LoVo (cell line): ENCODE measurements around the gene ARHGAP15.

ENCODE experiments used
- DNase-seq: peaks from one replicate; pipeline ENCODE4 v3.0.0-alpha.2; 2016; ENCODE audit warnings: low spot score

ARHGAP15 gene

DNA sequence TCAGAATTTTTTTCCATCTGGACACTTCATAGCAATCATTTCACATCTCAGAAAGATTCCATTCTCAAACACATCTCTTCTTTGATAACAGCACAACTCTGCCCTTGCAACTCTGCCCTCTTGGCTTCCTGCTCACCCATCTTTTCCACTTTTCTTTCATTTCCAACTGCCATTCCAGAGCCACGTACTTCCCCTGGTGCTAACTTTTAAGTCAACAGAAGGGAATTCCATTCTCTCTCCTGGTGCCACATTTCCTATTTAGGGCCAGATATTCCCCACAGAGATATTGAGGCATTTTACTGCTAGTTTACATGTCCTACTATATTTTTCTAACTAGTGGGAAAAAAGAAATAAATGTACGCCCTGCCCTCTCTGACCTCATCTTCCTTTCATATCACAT lies 590.2 kb downstream of the ARHGAP15 start:
- DNase-seq: no peak

DNA sequence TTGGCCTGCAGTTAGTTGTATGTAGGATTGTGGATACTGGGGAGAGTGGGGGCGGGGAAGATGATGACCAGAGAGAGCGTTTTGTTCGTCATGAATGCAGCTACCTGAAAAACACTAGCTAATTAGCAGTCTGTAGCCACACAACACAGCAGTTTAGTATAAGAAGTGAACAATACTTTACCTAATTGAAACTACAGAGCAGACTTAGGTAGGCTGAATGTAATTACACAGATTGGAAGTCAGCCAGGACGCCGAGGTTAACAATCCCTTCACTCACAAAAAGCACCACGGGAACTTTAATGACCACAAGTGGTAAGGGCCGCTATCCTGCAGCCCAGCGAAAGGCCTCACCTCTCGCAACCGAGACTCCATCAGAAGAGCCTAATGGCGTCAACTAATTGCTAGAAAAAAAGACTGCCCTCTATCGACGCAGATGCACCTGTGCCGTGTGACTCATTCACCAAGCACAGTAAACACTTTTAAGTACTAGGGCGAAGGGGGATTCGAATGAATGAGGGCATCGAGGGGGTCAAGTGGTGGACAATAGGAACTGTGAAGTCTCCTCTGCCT lies 591.0 kb downstream of the ARHGAP15 start:
- DNase-seq: no peak

DNA sequence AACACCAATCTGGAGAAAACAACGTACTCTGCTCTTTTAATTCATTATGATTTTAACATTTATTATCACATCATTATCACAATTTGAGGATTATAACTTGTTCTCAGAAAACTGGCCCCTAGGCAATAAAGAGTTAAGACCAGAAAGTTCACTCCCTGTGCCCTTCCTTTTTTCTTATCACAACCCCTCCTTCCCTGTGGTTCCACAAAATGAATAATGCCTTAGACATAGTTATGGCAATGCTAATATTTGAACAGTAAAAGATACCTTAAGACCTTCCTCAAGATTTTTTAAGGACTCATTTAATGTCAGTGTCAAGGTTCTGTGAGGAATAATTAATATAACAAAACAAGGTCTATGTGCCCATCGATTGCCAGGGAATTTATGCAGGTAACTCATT lies 596.2 kb downstream of the ARHGAP15 start:
- DNase-seq: no peak

DNA sequence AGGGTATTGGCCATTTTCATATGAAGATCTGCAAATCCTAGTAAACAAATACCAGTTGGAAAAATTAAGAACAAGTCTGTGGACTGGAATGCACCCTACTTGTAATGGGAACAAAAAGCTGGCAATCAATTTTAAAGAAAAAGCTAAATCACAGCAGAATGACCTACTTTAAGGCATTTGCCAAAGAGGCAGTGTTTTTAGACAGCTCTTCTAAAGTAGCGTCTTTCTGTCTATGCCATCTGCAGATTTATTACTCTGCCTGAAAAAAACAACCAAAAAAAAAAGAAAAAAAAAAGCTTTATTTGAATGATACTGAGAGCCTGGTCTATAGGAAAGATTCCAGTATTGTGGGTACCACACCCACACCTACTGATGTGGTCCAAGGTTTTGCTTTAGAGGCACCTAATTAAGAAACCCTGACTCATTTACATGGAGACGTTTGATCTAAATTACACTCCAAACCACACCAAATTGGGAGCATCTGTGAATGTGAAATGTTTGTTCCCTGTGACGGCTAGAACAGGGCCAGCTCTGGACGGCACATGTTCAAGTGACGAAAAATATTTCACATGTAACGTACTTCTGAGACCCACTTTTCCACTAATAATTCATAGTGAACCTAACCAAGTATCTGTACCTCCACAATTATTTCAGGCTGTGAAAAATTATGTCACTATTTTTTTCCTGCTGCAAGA lies 597.1 kb downstream of the ARHGAP15 start:
- no peak for DNase-seq

DNA sequence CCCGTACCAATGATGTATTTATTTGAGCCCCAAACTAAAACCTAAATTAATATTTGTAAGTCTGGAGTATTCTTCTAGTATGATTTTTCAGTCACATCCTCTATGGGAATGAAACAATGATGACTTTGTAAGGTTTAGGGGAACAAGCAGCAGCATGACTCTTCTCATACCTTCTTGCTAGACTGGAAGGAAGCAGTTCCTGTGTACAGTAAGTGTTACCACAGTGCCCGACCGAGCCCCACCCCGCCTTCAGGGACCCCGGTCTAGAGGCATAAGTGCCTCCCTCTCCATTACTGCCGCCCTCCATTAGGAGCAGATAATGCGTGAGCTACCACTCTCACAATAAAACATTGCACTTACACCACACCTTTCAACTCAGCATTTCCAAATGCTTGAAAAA lies 599.3 kb downstream of the ARHGAP15 start:
- no peak for DNase-seq

DNA sequence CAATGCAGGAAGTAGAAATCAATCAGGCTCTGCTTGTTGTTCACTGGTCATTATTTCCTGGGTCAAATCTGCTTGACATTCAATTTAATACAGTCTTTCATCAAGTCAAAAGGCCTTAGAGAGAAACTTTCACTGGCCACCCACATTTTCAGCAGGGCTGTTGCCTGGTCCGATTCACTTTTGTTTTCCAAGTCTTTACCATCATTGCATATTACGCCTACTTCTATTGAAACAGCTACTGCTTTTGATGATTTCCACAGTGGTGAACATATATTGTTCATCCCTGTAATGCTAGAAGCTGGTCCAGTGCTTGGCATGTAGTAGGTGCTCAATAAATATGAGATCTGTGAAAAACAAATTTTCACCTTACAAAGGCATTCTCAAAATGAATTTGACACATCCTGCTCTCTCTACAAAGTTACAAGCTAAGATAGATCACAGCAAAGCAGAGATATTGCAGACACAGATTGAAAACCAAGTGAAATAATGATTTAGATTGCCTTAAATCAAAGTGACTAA lies 600.1 kb downstream of the ARHGAP15 start:
- DNase-seq: no peak

DNA sequence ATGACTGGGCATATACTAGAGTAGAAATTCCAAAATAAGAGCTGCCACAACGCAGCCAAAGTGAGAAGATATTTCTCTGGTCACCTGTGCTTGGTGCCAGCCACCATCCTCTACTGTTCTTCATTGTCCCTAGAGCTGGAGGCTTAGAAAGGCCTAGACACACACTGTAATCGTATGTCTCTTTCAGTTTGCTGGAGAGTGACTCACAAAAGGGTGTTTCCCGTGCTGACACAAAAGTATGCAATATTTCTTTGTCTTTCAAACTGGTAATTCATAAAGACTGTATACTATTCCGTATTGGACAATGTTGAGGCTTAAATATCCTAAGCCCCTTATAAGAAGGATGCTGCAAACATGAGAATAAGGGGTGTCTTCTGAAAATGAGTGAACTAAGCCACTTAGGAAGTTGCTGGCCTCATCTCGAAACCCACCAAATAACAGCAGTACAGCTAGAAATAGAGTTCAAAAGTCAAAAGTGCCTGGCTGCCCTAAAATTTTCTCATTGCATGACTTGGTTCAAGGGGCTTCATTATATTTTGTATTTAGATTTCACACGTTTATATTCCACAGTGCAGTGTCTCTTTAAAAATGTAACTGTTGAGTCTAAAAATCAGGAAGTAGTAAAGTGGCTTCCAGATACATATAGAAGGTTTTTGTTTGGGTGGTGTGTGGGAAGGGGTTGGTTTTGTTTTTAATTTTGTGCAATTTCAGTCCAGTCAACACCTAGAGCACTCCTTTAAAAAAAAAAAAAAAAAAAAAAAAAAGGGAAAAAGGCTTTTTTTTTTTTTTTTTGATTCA lies 601.1 kb downstream of the ARHGAP15 start:
- no peak for DNase-seq

DNA sequence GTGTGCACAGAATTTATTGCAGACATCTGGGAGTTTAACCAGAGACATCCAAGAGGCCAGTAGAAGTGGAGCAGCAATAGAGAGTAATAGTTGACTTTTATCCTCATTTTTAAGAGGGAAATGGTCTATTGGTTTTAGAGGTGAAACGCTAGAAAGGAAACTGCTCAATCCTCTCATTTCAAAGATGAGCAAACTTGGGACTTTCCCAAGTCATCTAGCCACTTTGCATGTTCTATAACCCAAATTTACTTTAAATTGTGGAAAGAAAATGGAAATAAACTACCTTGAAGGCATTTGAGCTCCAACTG lies 601.7 kb downstream of the ARHGAP15 start:
- no peak for DNase-seq

DNA sequence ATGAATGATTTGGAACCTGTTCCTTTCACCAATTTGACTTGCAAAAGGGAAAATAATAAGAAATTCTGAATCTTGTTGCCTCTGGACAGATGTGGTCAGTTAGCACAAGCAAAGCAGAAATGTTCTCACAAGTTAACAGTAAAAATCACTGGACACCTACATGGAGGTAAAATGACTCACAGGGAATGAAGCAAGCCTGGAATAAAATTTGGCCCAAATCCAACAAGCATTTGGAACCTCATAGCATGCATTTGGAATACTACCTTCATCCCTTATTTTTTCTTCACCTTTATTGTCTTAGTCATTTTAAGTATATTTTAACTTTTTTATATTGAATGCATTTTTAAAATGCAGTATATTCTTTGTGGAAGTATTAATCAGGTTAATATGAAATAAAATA lies 602.9 kb downstream of the ARHGAP15 start:
- DNase-seq: peak; percentile 13

DNA sequence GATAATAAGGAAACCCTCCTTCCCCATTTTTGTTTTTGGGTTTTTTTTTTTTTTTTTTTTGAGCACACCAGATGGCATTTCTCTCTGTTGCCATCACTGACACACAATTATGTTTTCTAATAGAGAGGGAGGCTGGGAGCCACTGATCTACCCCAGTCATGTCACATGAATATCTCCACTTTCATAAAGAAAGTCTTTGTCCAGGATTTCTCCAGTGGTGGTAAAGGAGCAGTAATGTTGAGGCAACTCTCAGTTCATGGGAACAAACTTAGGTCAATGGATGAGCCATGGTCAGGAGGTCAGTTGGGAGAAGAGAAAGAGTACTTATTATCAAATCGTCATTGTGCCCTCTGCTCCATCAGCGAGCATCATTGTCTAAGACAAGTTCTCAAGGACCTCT lies 603.7 kb downstream of the ARHGAP15 start:
- DNase-seq: no peak

DNA sequence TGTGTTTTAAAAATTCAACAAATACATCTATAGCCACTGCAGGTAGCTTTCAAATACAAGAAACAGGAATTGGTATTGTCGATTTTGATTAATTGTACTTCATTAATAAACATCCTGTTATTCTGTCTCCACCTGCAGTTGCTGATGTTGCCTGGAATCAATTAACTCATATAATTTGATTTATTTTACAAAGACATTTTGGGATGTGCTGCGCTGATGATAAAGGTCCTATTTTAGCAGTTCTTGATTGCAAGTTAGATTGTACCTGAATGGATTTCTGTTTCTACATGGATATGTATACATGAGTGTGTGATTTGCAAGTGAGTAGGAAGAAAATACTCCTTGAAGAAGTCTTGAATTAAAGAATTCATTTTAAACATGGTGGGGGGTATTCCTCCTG lies 605.3 kb downstream of the ARHGAP15 start:
- DNase-seq: no peak

DNA sequence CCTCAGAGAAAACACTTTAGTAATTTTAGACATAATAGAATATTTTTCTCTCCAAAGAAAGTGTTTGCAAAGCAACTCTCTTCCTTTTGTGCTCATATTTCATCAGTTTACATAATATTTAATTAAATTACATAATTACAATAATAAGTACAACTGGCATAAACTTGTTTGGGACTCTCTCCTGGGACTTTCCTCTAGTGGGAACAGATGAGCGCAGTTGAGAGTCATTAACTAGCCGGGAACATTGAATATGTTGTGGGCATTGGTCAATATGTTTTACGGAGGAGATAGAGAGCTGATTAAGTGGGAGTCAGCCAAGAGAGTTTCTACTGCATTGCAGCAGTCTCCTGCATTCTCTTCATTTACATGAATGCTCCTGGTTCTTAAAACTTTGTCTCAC lies 607.7 kb downstream of the ARHGAP15 start:
- no peak for DNase-seq

DNA sequence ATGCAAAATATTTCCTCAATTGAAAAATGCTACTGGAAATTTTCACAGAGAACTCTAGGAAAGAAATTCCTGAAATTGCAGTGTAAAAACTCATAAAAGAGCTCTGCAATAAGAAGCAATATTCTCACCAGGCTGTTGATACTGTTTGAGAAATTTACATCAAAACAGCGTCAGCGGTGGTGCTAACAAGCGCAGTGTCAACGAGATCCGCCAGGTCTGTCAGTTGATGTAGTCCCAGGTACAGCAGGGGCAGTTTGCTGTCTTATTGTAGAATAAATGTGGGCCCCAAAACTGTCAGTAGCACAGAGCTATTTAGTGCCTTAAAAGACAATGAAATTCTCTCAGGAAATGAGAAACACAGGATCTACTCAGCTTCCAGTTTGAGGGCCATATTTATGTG lies 611.2 kb downstream of the ARHGAP15 start:
- no peak for DNase-seq

DNA sequence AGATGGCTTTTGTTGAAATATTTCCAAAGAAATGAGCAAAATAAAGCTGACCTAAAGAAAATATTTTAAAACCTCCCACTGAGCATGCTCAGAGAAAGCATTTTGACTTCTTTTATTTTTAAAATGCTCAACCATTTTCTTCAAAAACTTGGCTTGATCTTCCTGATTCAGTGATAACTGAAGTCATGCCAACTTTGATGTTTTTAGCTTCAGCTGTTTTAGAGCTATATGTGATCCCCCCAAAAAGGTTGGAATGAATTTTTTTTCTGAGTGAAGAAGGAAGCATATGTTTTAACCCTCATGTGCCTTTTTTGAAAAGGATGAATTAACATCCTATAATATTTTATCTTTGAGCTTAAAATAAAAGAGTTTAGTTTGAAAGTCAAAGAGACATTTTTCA lies 612.0 kb downstream of the ARHGAP15 start:
- DNase-seq: no peak

DNA sequence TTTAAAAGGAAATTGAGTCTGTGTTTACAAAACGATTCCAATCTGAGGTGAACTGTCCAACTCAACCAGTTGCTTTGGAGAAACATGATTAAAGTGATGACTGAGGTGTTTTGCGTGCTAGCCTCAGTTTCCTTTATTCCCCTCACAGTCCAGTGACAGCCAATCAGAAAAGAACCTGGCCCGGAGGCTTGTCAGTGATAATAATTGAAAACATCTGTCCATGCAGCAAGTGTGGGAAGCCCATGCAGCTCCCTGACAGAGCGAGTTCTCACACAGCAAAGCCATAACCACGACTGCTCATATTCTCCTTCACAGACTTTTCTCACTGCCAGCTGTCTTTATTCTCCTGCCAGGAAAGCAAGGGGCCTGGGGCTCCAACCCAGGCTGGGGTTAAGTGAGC lies 613.4 kb downstream of the ARHGAP15 start:
- DNase-seq: no peak

DNA sequence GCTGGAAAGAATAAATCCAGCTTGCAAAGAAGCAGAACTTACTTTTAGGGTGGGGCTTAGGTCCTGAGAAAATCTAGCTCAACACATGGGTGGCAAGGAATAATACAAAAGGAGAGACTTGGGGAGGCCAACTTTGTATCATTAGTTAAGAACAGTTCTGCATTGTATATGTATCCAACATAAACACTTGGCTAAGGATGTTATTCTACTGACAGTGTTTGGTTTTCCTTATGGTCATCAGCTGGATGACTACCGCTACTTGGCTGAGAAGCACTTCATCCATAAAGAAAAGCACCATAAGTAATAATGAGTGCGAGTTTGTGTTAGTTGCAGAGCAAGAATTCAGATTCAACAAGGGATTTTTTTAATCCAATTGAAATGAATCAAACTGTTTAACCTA lies 614.9 kb downstream of the ARHGAP15 start:
- DNase-seq: no peak

DNA sequence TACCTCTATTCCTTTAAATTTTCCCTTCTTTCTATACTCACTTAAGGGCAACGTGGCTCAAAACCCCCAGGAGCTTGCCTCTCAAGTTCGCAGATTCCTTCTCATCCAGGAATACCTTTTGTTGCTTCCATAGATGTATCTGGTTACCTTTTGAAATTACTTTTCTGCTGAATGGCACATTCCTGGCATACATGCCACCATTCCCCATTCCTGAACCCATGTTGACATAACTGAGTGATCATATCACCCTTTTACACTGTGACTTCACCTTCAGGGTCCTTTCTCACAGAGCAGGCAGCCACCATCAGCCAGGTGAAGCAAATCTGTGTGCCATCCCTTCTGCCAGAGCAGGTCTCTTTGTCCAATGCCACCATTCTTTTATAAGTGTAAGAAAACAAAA lies 615.8 kb downstream of the ARHGAP15 start:
- DNase-seq: no peak

DNA sequence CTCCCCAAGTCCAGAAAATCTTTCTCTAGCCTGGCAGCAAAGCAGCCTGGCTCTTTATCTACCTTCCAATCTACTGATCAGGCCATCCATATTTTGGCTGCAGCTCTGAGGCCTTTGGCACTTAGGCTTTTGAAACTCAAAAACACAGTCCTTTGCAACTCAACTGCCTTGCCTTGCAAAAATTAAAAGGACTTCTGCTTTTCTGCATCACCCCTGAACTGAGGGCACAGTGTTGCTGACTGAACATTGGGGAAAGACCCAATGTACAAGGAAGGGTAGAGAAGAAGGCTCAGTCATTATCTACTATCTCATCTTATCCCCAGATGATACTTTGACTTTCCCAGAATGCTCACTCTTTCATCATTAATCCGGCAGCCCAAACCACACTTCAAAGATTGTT lies 625.5 kb downstream of the ARHGAP15 start:
- no peak for DNase-seq

DNA sequence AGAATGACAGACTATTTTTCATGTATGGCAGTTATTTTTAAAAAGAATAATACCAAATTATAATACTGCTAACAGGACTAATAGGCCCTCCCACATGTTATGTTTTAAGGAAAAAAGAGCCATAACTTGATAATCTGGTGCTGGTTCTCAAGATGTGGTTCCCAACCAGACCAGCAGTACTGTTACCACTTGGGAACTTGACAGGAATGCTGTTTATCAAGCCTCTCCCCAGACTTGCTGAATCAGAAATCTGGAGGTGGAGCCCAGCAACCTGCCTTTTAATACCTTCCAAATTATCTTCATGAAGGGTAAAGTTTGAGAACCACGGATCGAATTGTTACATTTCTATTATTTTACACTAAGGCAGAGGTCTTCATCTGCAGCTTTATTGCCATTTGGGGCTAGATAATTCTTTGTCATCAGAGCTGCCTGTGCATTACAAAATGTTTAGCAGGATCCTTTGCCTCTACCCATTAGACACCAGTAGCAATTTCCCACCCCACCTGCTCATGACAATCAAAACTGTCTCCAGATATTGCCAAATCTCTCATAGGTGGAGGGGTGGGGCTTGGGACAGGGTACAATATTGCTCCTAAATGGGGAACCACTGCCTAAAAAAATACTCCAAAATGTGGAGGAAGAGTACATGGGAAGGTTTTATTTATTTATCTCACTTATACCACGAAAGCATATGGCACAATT lies 629.6 kb downstream of the ARHGAP15 start:
- no peak for DNase-seq

DNA sequence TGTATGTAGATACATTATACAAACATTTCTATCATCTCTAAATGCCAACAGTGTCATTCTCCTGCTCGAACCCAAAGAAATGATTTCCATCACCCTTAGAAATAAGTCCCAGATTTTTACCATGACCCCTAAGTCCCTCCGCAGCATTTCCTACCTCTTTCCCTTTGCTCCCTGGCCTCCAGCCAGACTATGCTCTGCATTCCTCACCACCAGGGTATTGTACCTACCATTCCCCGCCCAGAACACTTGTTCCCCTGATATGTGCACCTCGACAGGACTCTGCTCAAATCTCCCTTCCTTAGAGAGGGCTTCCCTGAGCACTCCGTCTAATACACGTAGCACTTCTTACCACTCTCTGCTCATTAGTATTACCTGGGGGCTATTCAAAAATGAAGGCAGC lies 630.2 kb downstream of the ARHGAP15 start:
- no peak for DNase-seq

DNA sequence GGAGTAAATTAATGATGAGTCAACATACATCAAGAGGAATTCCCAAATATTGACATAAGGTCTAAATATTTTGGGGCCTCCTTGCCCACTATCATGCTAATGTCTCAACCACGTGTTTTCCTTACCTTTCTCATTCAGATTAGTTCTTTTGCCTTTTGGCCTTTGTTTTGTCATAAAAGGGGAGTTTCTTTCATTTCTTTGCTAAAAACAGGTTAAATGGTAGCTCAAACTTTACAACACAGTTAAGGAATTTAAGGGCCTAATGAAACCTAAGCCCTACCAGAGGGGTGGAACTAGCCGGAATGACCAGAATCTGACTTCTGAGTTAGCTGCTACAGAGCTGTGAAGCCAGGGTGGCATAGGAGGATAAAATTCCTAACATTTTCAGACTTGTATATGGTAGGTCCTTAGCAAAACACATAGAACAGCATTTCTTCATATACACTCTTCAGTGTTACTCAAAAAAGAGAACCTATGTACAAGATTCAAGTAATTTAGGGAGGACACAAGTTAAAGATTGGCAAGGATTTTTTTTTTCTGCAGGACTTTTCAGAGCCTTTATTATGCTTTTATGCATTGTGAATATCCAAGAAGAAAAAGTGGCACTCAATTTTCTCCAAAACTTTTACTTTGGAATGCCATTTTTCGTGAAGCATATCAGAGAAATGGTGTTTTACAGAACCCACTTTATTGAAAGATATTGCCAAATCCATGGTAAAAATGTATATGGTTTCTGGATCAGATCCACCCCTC lies 633.1 kb downstream of the ARHGAP15 start:
- no peak for DNase-seq

DNA sequence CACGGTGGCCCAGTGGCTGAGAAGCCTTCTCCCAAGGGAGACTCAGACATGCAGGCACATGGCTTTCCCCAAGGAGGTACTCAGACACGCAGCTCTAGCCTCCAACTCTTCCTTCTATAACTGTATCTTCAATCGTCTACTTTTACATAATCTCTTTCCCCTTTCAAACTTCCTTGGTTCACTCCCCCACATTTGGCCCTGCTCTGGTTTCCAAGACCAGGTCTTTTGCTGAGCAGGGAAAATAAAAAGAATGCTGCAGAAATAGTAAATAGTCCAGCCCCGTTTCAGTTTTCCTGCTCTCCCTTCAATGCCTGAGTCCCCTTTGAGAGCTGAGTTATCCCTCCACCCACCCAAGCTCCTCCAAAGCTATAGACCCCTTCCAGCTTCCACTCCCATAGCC lies 635.0 kb downstream of the ARHGAP15 start:
- DNase-seq: no peak
